Left renal pelvis (tissue), 4 donors: ENCODE measurements around the gene OAF. TPM values are rescaled to one million over a fixed set of nuclear protein-coding genes. Genes with fewer than 3 reads are reported as not detected.
"Not testable (repeated sequence)": the region's sequence is repeated elsewhere in the genome, so short reads cannot be mapped to it uniquely, and the experiment has no call there.

Experiments used
- DNase-seq, 4 donors: peaks; one replicate each; pipeline ENCODE4 v3.0.0-alpha.2; 2013; ENCODE audit warnings: low read depth in 4 of 4, low spot score in 3 of 4
- polyA plus RNA-seq, 4 donors: library from polyadenylated mRNA; unstranded; fragments of 120-200 nt; gene quantifications; one replicate each; pipeline ENCODE4 v1.2.1, GENCODE V29; 2013; ENCODE audit not compliant: insufficient read length in 4 of 4

Gene OAF
- 100 to 1,000 TPM in 1 of 4 donors, 10 to 100 TPM in 3; 36.1 to 123 (median 42.5) TPM for polyA plus RNA-seq

GRCh38 chr11:120210626-120211521 lies at the start of gene OAF:
Gene OAF (plus strand): TSS chr11:120211032. CDS start chr11:120211280, 248 bp downstream.
- peak in 3 of 4 donors; percentile 74 to 83 (median 81) for DNase-seq

- no peak for DNase-seq
Observed at GRCh38 chr11:120167659-120168058, 43.2 kb upstream of the OAF start.

- no peak for DNase-seq
Observed at GRCh38 chr11:120168108-120168959, 42.5 kb upstream of the OAF start.

- DNase-seq, result no peak
Observed at GRCh38 chr11:120168960-120169681, 41.7 kb upstream of the OAF start.

- DNase-seq, result no peak
Observed at GRCh38 chr11:120169981-120170698, 40.7 kb upstream of the OAF start.

- DNase-seq, result no peak
Observed at GRCh38 chr11:120170741-120171261, 40.0 kb upstream of the OAF start.

GRCh38 chr11:120172054-120172911 lies 38.5 kb upstream of the OAF start:
- DNase-seq, result no peak

- no peak for DNase-seq
Observed at GRCh38 chr11:120173019-120173705, 37.7 kb upstream of the OAF start.

- DNase-seq, result no peak
Observed at GRCh38 chr11:120173807-120174206, 37.0 kb upstream of the OAF start.

GRCh38 chr11:120174866-120175265 lies 36.0 kb upstream of the OAF start:
- DNase-seq, result no peak

- no peak for DNase-seq
Observed at GRCh38 chr11:120178561-120179056, 32.2 kb upstream of the OAF start.

GRCh38 chr11:120179057-120179672 lies 31.7 kb upstream of the OAF start:
- DNase-seq, result no peak

- DNase-seq, result not testable (repeated sequence)
Observed at GRCh38 chr11:120180063-120180462, 30.8 kb upstream of the OAF start.

GRCh38 chr11:120180551-120181232 lies 30.1 kb upstream of the OAF start:
- no peak for DNase-seq

- no peak for DNase-seq
Observed at GRCh38 chr11:120181376-120181975, 29.4 kb upstream of the OAF start.

GRCh38 chr11:120182372-120182771 lies 28.5 kb upstream of the OAF start:
- DNase-seq, result no peak
